Stomach (tissue), 9 donors: Measurements from ENCODE around the gene CCDC102B. TPM values are rescaled to one million over a fixed set of nuclear protein-coding genes. Genes with fewer than 3 reads are reported as not detected.

ENCODE experiments used
- DNase-seq, 2 donors: peaks; one replicate each; pipeline versions ENCODE4 v3.0.0 to v3.0.0-alpha.2; 2013 to 2019
- H3K27ac ChIP-seq, 5 donors: fragments of 200-600 bp in 4 of 5; sonication (generic) in 4 of 5; one replicate each; pipeline ENCODE4 v1.5.1; 2013 to 2019; ENCODE audit warnings: mild to moderate bottlenecking in 1 of 5, moderate library complexity in 1 of 5
- H3K27me3 ChIP-seq, 3 donors: fragments of 200-600 bp; sonication (generic); one replicate each; pipeline ENCODE4 v1.5.1; 2017 to 2019; ENCODE audit warnings: mixed run types in 1 of 3
- H3K36me3 ChIP-seq, 4 donors: fragments of 200-600 bp; sonication (generic); 1 replicate in 3 of 4; 2 replicates in 1 of 4; pipeline ENCODE4 v1.5.1; 2016 to 2019
- H3K4me1 ChIP-seq, 4 donors: fragments of 200-600 bp; sonication (generic); one replicate each; pipeline ENCODE4 v1.5.1; 2016 to 2019
- H3K4me3 ChIP-seq, 4 donors: fragments of 200-600 bp; sonication (generic) in 3 of 4; one replicate each; pipeline ENCODE4 v1.5.1; 2016 to 2019; ENCODE audit warnings: mild to moderate bottlenecking in 1 of 4
- H3K9me3 ChIP-seq, 4 donors: fragments of 200-600 bp; sonication (generic); one replicate each; pipeline ENCODE4 v1.5.1; 2016 to 2019
- CTCF ChIP-seq, 7 experiments: fragments of 450-650 bp in 4 of 7; fragments of 200-600 bp in 3 of 7; sonication (generic) in 3 of 7; IDR thresholded peaks; one replicate each; pipeline ENCODE4 v1.5.1; 2016 to 2019; ENCODE audit warnings: antibody characterized with exemption in 7 of 7, control low read depth in 2 of 7, mild to moderate bottlenecking in 1 of 7
- EP300 ChIP-seq: sonication (generic); formaldehyde crosslinking; IDR thresholded peaks from one replicate; pipeline ENCODE4 v1.6.1; 2017; ENCODE audit warnings: antibody characterized with exemption
- POLR2A ChIP-seq, 4 donors: fragments of 450-650 bp; IDR thresholded peaks; one replicate each; pipeline ENCODE4 v1.6.1; 2016; ENCODE audit warnings: antibody characterized with exemption in 4 of 4, control low read depth in 2 of 4, mild to moderate bottlenecking in 1 of 4, moderate library complexity in 1 of 4
- POLR2AphosphoS5 ChIP-seq, 3 donors: sonication (generic); formaldehyde crosslinking; IDR thresholded peaks; one replicate each; pipeline ENCODE4 v1.6.1; 2016; ENCODE audit warnings: antibody characterized with exemption in 3 of 3
- WGBS, 5 donors: extraction: QIAGEN DNeasy Blood & Tissue Kit in 3 of 5; methylation state at CpG; one replicate each; pipeline versions ENCODE4 v1.1.5 to v1.1.7; 2013 to 2018; 5-methylcytosine and 5-hydroxymethylcytosine counted together
- intact Hi-C: fragments of 100-400 bp; cut with DNase I; formaldehyde crosslinking; loops from one replicate; pipeline ENCODE4 v1.15.1; 2023; ENCODE audit warnings: low total_unique reads
- polyA plus RNA-seq, 3 donors: library from polyadenylated mRNA; stranded (reverse); fragments of 200-250 nt; gene quantifications; one replicate each; pipeline ENCODE4 v1.2.3, GENCODE V29; 2013
- total RNA-seq, 5 donors: library from RNA; depleted of rRNA; stranded (reverse); fragments of >200 nt; gene quantifications; one replicate each; pipeline versions ENCODE4 v1.1.0 to v1.2.3, GENCODE V29; 2014 to 2016
- donor health status: healthy with polysubstance abuse.
- donor health status: Bipolar disorder and iron deficiency.
- donor health status: healthy.

CCDC102B gene
- total and polyA plus RNA-seq, 8 donors: 1.0 to 66.1 (median 15.7) TPM

- H3K4me1 ChIP-seq: no peaks in the 10 kb centered on the region
- intact Hi-C loops: no loop called here
Measured at GRCh38 chr18:68848242-68848641, 50.4 kb downstream of the CCDC102B start.

GRCh38 chr18:68854786-68855391, 57.0 kb downstream of the CCDC102B start:
- WGBS, 5 donors: 47 to 54% (median 51%) methylated on average over 4 of the region's 4 CpGs
- intact Hi-C loops: no loop called here
- no peaks in the 10 kb centered on the region for H3K9me3 ChIP-seq
- H3K27ac ChIP-seq: no peak overlapping the region
- no peak for TF ChIP-seq CTCF (IDR thresholded peaks at IDR 0.05)
- no peak for TF ChIP-seq POLR2AphosphoS5 (IDR thresholded peaks at IDR 0.05)
- TF ChIP-seq EP300: no peak
- TF ChIP-seq POLR2A (IDR thresholded peaks at IDR 0.05): no peak
- no peaks in the 10 kb centered on the region for H3K4me1 ChIP-seq
- no peaks in the 10 kb centered on the region for H3K36me3 ChIP-seq
- no peak for DNase-seq
- no peaks in the 10 kb centered on the region for H3K27me3 ChIP-seq
- no peak overlapping the region for H3K4me3 ChIP-seq

More at GRCh38 chr18:68848242-68848641, 50.4 kb downstream of the CCDC102B start:
- H3K4me3 ChIP-seq: no peak overlapping the region
- no peak for TF ChIP-seq CTCF (IDR thresholded peaks at IDR 0.05)
- TF ChIP-seq POLR2AphosphoS5 (IDR thresholded peaks at IDR 0.05): no peak
- TF ChIP-seq EP300: no peak
- TF ChIP-seq POLR2A (IDR thresholded peaks at IDR 0.05): no peak
- H3K27me3 ChIP-seq: no peaks in the 10 kb centered on the region
- no peaks in the 10 kb centered on the region for H3K9me3 ChIP-seq
- H3K36me3 ChIP-seq: no peaks in the 10 kb centered on the region
- no peak for DNase-seq
- no peak overlapping the region for H3K27ac ChIP-seq
- 63 to 78% (median 70%) methylated on average over 1 of the region's 1 CpG for WGBS, 5 donors

GRCh38 chr18:68855491-68855890, 57.6 kb downstream of the CCDC102B start:
- H3K36me3 ChIP-seq: no peaks in the 10 kb centered on the region
- no peaks in the 10 kb centered on the region for H3K9me3 ChIP-seq
- H3K4me1 ChIP-seq: no peaks in the 10 kb centered on the region
- no peak overlapping the region for H3K4me3 ChIP-seq
- no peak overlapping the region for H3K27ac ChIP-seq
- no peak for DNase-seq
- no peak for TF ChIP-seq POLR2AphosphoS5 (IDR thresholded peaks at IDR 0.05)
- TF ChIP-seq CTCF (IDR thresholded peaks at IDR 0.05): no peak
- no peak for TF ChIP-seq EP300
- TF ChIP-seq POLR2A (IDR thresholded peaks at IDR 0.05): no peak
- intact Hi-C loops: no loop called here
- H3K27me3 ChIP-seq: no peaks in the 10 kb centered on the region

GRCh38 chr18:68861365-68861764, 63.5 kb downstream of the CCDC102B start:
- WGBS, 5 donors: 77 to 88% (median 81%) methylated on average over 2 of the region's 2 CpGs
- Histone ChIP-seq H3K27me3 (no peaks in the 10 kb centered on the region), H3K9me3 (no peaks in the 10 kb centered on the region), H3K4me3 (no peak overlapping the region), H3K27ac (no peak overlapping the region), H3K36me3 (no peaks in the 10 kb centered on the region), H3K4me1 (no peaks in the 10 kb centered on the region)
- no peak for DNase-seq
- no peak for TF ChIP-seq POLR2AphosphoS5 (IDR thresholded peaks at IDR 0.05)
- TF ChIP-seq POLR2A (IDR thresholded peaks at IDR 0.05): no peak
- TF ChIP-seq CTCF (IDR thresholded peaks at IDR 0.05): no peak
- TF ChIP-seq EP300: no peak
- intact Hi-C loops: no loop called here
